IMR-90 (cell line): ENCODE data around the gene ZNF688.

ENCODE experiments used
- CEBPB ChIP-seq: IDR thresholded peaks from 2 replicates; pipeline ENCODE4 v1.6.1; 2012; ENCODE audit warnings: low read depth, low read length, improper control_type of control experiment
- ELK1 ChIP-seq: fragments of 150-350 bp; IDR thresholded peaks from 2 replicates; pipeline ENCODE4 v1.6.1; 2016; ENCODE audit warnings: low read depth, mild to moderate bottlenecking, low read length, moderate library complexity, borderline replicate concordance
- FOS ChIP-seq: fragments of 150-350 bp; IDR thresholded peaks from 2 replicates; pipeline ENCODE4 v1.6.1; 2016; ENCODE audit warnings: low read depth, low read length
- POLR2A ChIP-seq: IDR thresholded peaks from 2 replicates; pipeline ENCODE4 v1.6.1; 2012; ENCODE audit warnings: mild to moderate bottlenecking, low read depth, low read length
- RAD21 ChIP-seq: IDR thresholded peaks from 2 replicates; pipeline ENCODE4 v1.6.1; 2012; ENCODE audit warnings: low read length, improper control_type of control experiment
- RFX5 ChIP-seq: IDR thresholded peaks from 2 replicates; pipeline ENCODE4 v1.8.0; 2012; ENCODE audit warnings: low read depth, mild to moderate bottlenecking, low read length, moderate library complexity
- TF ChIP-seq, protein P1 (sequence below): fragments of 150-350 bp; IDR thresholded peaks from 2 replicates; pipeline ENCODE4 v1.6.1; 2017; ENCODE audit warnings: mild to moderate bottlenecking, antibody characterized with exemption, low read length, low read depth
- TF ChIP-seq, protein P2 (sequence below): conservative IDR thresholded peaks from 2 replicates; pipeline ENCODE4 v1.5.1; 2012; ENCODE audit warnings: mild to moderate bottlenecking, low read depth, low read length, improper control_type of control experiment

DNA sequence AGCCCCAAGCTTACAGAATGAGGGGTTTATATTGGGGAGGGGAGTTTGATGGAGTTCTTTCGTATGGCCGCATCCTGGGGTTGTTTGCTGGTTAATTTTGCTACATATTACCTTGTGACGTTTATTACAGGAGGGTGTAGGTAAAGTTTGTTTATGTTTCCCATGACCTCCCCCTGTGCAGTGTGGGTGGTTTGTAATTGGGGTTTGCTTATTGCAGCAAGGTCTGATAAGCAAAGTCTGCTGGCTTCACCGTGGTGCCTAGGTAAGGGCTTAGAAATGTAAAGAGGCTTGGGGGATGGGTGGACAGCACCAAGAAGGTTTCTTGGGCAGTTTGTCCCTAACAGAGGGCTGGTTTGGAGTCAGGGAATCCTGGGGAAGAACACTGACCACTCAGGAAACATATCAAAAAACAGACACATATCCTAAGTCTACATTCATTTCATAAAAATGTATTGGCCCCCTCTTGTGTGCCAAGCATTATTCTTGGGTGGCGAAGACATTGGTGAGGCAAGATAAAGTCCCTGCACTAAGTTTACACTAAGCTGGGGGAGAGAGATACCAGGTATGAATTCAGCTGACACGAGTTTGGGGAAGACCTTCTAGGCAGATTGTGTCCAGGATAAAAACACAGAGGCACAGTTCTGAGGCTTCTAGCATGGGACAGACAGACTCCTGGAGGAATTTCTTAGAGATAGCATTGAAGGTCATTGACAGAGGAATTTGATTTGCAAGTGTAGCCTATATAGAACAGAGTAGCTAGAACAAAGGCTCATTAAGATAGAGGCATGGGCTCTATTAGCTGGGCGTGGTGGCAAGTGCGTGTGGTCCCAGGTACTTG is 22.9 kb downstream of the ZNF688 start:
- no peak for TF ChIP-seq FOS
- TF ChIP-seq, protein P1, sequence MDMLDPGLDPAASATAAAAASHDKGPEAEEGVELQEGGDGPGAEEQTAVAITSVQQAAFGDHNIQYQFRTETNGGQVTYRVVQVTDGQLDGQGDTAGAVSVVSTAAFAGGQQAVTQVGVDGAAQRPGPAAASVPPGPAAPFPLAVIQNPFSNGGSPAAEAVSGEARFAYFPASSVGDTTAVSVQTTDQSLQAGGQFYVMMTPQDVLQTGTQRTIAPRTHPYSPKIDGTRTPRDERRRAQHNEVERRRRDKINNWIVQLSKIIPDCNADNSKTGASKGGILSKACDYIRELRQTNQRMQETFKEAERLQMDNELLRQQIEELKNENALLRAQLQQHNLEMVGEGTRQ: no peak
- TF ChIP-seq, protein P2, sequence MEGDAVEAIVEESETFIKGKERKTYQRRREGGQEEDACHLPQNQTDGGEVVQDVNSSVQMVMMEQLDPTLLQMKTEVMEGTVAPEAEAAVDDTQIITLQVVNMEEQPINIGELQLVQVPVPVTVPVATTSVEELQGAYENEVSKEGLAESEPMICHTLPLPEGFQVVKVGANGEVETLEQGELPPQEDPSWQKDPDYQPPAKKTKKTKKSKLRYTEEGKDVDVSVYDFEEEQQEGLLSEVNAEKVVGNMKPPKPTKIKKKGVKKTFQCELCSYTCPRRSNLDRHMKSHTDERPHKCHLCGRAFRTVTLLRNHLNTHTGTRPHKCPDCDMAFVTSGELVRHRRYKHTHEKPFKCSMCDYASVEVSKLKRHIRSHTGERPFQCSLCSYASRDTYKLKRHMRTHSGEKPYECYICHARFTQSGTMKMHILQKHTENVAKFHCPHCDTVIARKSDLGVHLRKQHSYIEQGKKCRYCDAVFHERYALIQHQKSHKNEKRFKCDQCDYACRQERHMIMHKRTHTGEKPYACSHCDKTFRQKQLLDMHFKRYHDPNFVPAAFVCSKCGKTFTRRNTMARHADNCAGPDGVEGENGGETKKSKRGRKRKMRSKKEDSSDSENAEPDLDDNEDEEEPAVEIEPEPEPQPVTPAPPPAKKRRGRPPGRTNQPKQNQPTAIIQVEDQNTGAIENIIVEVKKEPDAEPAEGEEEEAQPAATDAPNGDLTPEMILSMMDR: no peak
- no peak for TF ChIP-seq RFX5
- TF ChIP-seq POLR2A: no peak
- no peak for TF ChIP-seq RAD21
- TF ChIP-seq ELK1: no peak
- TF ChIP-seq CEBPB: no peak
